Activated T-helper 2 cell treated with anti-CD3 and anti-CD28 coated beads, Interferon-gamma antibody, Interleukin-2, Interleukin-4, amounts not matched to agents 10 μg/mL and 5 μg/mL and 100 μg/mL, durations not matched to agents 14 hours and 24 hours and 36 hours (primary cell): ENCODE data around the gene PLCB1. TPM values are rescaled to one million over a fixed set of nuclear protein-coding genes. Genes with fewer than 3 reads are reported as not detected.

Experiments
- DNase-seq: peaks from one replicate; pipeline ENCODE4 v3.0.0; 2021; ENCODE audit warnings: low spot score
- H3K27ac Mint-ChIP-seq: one replicate; pipeline ENCODE4 v1.8.0; 2021; ENCODE audit warnings: mixed read lengths
- H3K27me3 Mint-ChIP-seq: one replicate; pipeline ENCODE4 v1.8.0; 2021; ENCODE audit warnings: low read depth, mixed read lengths
- H3K36me3 Mint-ChIP-seq: one replicate; pipeline ENCODE4 v1.8.0; 2021; ENCODE audit warnings: low read depth, mixed read lengths
- H3K4me1 Mint-ChIP-seq: one replicate; pipeline ENCODE4 v1.8.0; 2021; ENCODE audit warnings: low read depth, mixed read lengths
- H3K4me3 Mint-ChIP-seq: one replicate; pipeline ENCODE4 v1.8.0; 2021; ENCODE audit warnings: low read depth, mild to moderate bottlenecking, moderate library complexity, mixed read lengths
- H3K9me3 Mint-ChIP-seq: one replicate; pipeline ENCODE4 v1.8.0; 2021; ENCODE audit warnings: mixed read lengths
- intact Hi-C: fragments of 100-400 bp; cut with micrococcal nuclease; formaldehyde crosslinking; loops from one replicate; pipeline ENCODE4 v1.15.1; 2023
- total RNA-seq: library from RNA; stranded (reverse); gene quantifications from 2 replicates; pipeline ENCODE4 v1.2.3, GENCODE V29; 2022

Gene PLCB1
- total RNA-seq, 1 donor from 2014 or later, result 2.6 TPM

- H3K4me3 Mint-ChIP-seq, result no peak overlapping the region
- intact Hi-C loops, result no loop called here
- no peak overlapping the region for H3K27ac Mint-ChIP-seq
- no peaks in the 10 kb centered on the region for H3K27me3 Mint-ChIP-seq
- H3K36me3 Mint-ChIP-seq, result no peaks in the 10 kb centered on the region
- no peaks in the 10 kb centered on the region for H3K4me1 Mint-ChIP-seq
- DNase-seq, result no peak
- no peaks in the 10 kb centered on the region for H3K9me3 Mint-ChIP-seq
Measured at GRCh38 chr20:8470156-8470555, 338.1 kb downstream of the PLCB1 start.

- Mint-ChIP-seq H3K9me3 (no peaks in the 10 kb centered on the region), H3K27ac (no peak overlapping the region), H3K4me1 (no peaks in the 10 kb centered on the region), H3K4me3 (no peak overlapping the region), H3K36me3 (no peaks in the 10 kb centered on the region), H3K27me3 (no peaks in the 10 kb centered on the region)
- intact Hi-C loops, result no loop called here
- no peak for DNase-seq
Measured at GRCh38 chr20:8471465-8471864, 339.4 kb downstream of the PLCB1 start.

- no peaks in the 10 kb centered on the region for H3K36me3 Mint-ChIP-seq
- no peaks in the 10 kb centered on the region for H3K27me3 Mint-ChIP-seq
- no peaks in the 10 kb centered on the region for H3K9me3 Mint-ChIP-seq
- H3K4me1 Mint-ChIP-seq, result no peaks in the 10 kb centered on the region
- no peak overlapping the region for H3K27ac Mint-ChIP-seq
- H3K4me3 Mint-ChIP-seq, result no peak overlapping the region
- no peak for DNase-seq
- intact Hi-C loops, result no loop called here
Measured at GRCh38 chr20:8473459-8473858, 341.4 kb downstream of the PLCB1 start.

GRCh38 chr20:8474027-8474668 is 342.1 kb downstream of the PLCB1 start:
- no peaks in the 10 kb centered on the region for H3K9me3 Mint-ChIP-seq
- no peaks in the 10 kb centered on the region for H3K27me3 Mint-ChIP-seq
- no peaks in the 10 kb centered on the region for H3K36me3 Mint-ChIP-seq
- H3K4me1 Mint-ChIP-seq, result no peaks in the 10 kb centered on the region
- intact Hi-C loops, result no loop called here
- no peak overlapping the region for H3K27ac Mint-ChIP-seq
- no peak overlapping the region for H3K4me3 Mint-ChIP-seq
- no peak for DNase-seq

GRCh38 chr20:8476021-8476420 is 344.0 kb downstream of the PLCB1 start:
- no peaks in the 10 kb centered on the region for H3K27me3 Mint-ChIP-seq

GRCh38 chr20:8480597-8480996 is 348.5 kb downstream of the PLCB1 start:
- no peaks in the 10 kb centered on the region for H3K9me3 Mint-ChIP-seq
- H3K27ac Mint-ChIP-seq, result no peak overlapping the region
- intact Hi-C loops, result no loop called here
- no peak overlapping the region for H3K4me3 Mint-ChIP-seq
- H3K4me1 Mint-ChIP-seq, result no peaks in the 10 kb centered on the region
- DNase-seq, result no peak
- no peaks in the 10 kb centered on the region for H3K36me3 Mint-ChIP-seq
- H3K27me3 Mint-ChIP-seq, result no peaks in the 10 kb centered on the region

More at GRCh38 chr20:8476021-8476420, 344.0 kb downstream of the PLCB1 start:
- Mint-ChIP-seq H3K4me1 (no peaks in the 10 kb centered on the region), H3K9me3 (no peaks in the 10 kb centered on the region), H3K27ac (no peak overlapping the region), H3K4me3 (no peak overlapping the region), H3K36me3 (no peaks in the 10 kb centered on the region)
- intact Hi-C loops, result no loop called here
- DNase-seq, result no peak

- Mint-ChIP-seq H3K9me3 (no peaks in the 10 kb centered on the region), H3K36me3 (no peaks in the 10 kb centered on the region), H3K4me1 (no peaks in the 10 kb centered on the region), H3K27ac (no peak overlapping the region), H3K4me3 (no peak overlapping the region), H3K27me3 (no peaks in the 10 kb centered on the region)
- DNase-seq, result no peak
- intact Hi-C loops, result no loop called here
Measured at GRCh38 chr20:8487696-8488095, 355.6 kb downstream of the PLCB1 start.

GRCh38 chr20:8489094-8489883 is 357.2 kb downstream of the PLCB1 start:
- Mint-ChIP-seq H3K27me3 (no peaks in the 10 kb centered on the region), H3K27ac (no peak overlapping the region), H3K9me3 (no peaks in the 10 kb centered on the region), H3K4me1 (no peaks in the 10 kb centered on the region), H3K4me3 (no peak overlapping the region), H3K36me3 (no peaks in the 10 kb centered on the region)
- DNase-seq, result no peak
- intact Hi-C loops, result no loop called here

- Mint-ChIP-seq H3K9me3 (no peaks in the 10 kb centered on the region), H3K27me3 (no peaks in the 10 kb centered on the region), H3K4me1 (no peaks in the 10 kb centered on the region), H3K4me3 (no peak overlapping the region), H3K36me3 (no peaks in the 10 kb centered on the region), H3K27ac (no peak overlapping the region)
- no peak for DNase-seq
- intact Hi-C loops, result no loop called here
Measured at GRCh38 chr20:8490076-8490830, 358.2 kb downstream of the PLCB1 start.

- intact Hi-C loops, result no loop called here
- Mint-ChIP-seq H3K9me3 (no peaks in the 10 kb centered on the region), H3K27ac (no peak overlapping the region), H3K27me3 (no peaks in the 10 kb centered on the region), H3K36me3 (no peaks in the 10 kb centered on the region), H3K4me3 (no peak overlapping the region), H3K4me1 (no peaks in the 10 kb centered on the region)
- no peak for DNase-seq
Measured at GRCh38 chr20:8492173-8492572, 360.1 kb downstream of the PLCB1 start.

- no peaks in the 10 kb centered on the region for H3K36me3 Mint-ChIP-seq
- intact Hi-C loops, result no loop called here
- no peak overlapping the region for H3K4me3 Mint-ChIP-seq
- DNase-seq, result no peak
- H3K4me1 Mint-ChIP-seq, result no peaks in the 10 kb centered on the region
- no peak overlapping the region for H3K27ac Mint-ChIP-seq
- H3K9me3 Mint-ChIP-seq, result no peaks in the 10 kb centered on the region
- no peaks in the 10 kb centered on the region for H3K27me3 Mint-ChIP-seq
Measured at GRCh38 chr20:8498571-8498970, 366.5 kb downstream of the PLCB1 start.

- no peak overlapping the region for H3K4me3 Mint-ChIP-seq
- H3K36me3 Mint-ChIP-seq, result no peaks in the 10 kb centered on the region
- no peaks in the 10 kb centered on the region for H3K9me3 Mint-ChIP-seq
- H3K27ac Mint-ChIP-seq, result no peak overlapping the region
- H3K27me3 Mint-ChIP-seq, result no peaks in the 10 kb centered on the region
- intact Hi-C loops, result no loop called here
- H3K4me1 Mint-ChIP-seq, result no peaks in the 10 kb centered on the region
- no peak for DNase-seq
Measured at GRCh38 chr20:8504030-8504429, 372.0 kb downstream of the PLCB1 start.
